Renal cortex interstitium (tissue), 11 donors: ENCODE results near the gene FCMR. TPM values are rescaled to one million over a fixed set of nuclear protein-coding genes. Genes with fewer than 3 reads are reported as not detected.
"Not testable (repeated sequence)": the region's sequence is repeated elsewhere in the genome, so short reads cannot be mapped to it uniquely, and the experiment has no call there.

Source experiments
- DNase-seq, 11 donors: peaks; one replicate each; pipeline ENCODE4 v3.0.0-alpha.2; 2013; ENCODE audit warnings: low read depth in 9 of 11, low spot score in 4 of 11; ENCODE audit errors: extremely low read depth in 1 of 11
- polyA plus RNA-seq, 3 donors: library from polyadenylated mRNA; unstranded; fragments of 120-200 nt; gene quantifications; one replicate each; pipeline ENCODE4 v1.2.1, GENCODE V29; 2013; ENCODE audit not compliant: insufficient read length in 3 of 3

FCMR gene
- polyA plus RNA-seq, 3 donors: 1.6 to 1.8 (median 1.7) TPM

DNA sequence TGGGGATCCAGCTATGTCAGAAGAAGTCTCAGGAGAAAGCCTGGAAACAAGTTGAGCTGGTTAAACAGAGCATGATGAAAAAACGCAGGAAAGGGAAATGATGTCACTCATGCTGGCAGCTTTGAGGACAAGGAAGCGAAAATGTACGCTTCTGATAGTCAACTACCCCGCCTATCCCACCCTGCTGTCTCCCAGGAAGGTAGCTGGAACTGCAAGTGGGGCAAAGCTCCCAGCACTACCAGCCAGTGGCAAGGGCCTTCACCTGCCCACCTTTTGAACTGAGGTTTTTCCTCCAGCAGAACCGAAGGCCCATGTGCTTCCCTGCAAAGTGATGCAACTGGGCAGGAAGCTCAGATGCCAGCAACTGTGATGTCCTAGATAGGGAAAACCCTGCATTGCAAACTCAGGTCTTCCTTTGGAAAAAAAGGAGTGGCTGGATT lies 62.6 kb downstream of the FCMR start:
- DNase-seq: no peak

- no peak for DNase-seq
Measured at GRCh38 chr1:206856674-206857464, 64.9 kb downstream of the FCMR start.

DNA sequence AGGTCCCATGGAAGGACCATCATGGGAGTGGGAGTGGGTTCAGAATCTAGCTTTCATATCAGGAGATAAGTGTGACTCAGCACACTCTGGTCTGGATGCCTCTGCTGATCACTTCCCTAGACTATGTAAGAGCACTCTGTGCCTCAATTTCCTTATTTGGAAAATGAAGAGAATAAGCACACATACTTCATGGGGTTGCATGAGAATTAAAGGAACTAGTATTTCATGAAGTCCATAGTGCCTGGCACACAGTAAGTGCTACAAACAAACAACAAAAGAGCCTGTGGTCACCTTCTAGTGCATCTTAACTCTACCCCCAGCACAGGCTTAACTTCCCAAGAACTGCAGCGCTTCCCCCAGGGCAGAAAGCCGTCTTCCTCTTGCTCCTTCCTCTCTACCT lies 65.9 kb downstream of the FCMR start:
- DNase-seq: no peak

GRCh38 chr1:206854401-206855129 lies 67.2 kb downstream of the FCMR start:
- DNase-seq: no peak

DNA sequence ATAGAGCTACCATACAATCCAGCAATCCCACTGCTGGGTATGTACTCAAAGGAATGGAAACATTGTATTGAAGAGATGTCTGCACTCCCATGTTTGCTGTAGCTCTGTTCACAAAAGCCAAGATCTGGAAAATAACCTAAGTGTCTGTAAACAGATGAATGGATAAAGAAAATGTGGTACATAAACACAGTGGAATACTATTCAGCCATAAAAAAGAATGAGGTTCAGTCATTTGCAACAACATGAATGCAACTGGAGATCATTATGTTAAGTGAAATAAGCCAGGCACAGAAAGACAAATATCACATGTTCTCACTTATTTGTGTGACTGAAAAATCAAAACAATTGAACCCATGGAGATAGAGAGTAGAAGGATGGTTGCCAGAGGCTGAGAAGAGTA lies 68.0 kb downstream of the FCMR start:
- not testable (repeated sequence) for DNase-seq

Other genes with a start within 250 kb of the FCMR start
- gene MAPKAPK2, start 237.0 kb downstream of the FCMR start, polyA plus RNA-seq: 10 to 100 TPM; 73.7 to 86.1 (median 78.5) TPM
- gene IL19, start 151.2 kb downstream of the FCMR start, polyA plus RNA-seq: 1 to 10 TPM in 1 of 3 donors, under 1 TPM in 2; 0.65 to 1.5 (median 0.68) TPM
- under 1 TPM; 0.39 to 0.65 (median 0.40) TPM for gene IL10, start 149.4 kb downstream of the FCMR start, polyA plus RNA-seq
- not detected for gene IL20, start 56.3 kb downstream of the FCMR start, polyA plus RNA-seq
- under 1 TPM; 0.23 to 0.33 (median 0.23) TPM for gene IL24, start 24.5 kb downstream of the FCMR start, polyA plus RNA-seq
- 1 to 10 TPM in 2 of 3 donors, under 1 TPM in 1; 0.85 to 1.9 (median 1.6) TPM for gene PIGR, start 24.5 kb upstream of the FCMR start, polyA plus RNA-seq
- 10 to 100 TPM in 1 of 3 donors, 1 to 10 TPM in 2; 8.1 to 10.5 (median 9.6) TPM for gene FCAMR, start 48.5 kb upstream of the FCMR start, polyA plus RNA-seq
- gene C1orf116, start 110.8 kb upstream of the FCMR start, polyA plus RNA-seq: 10 to 100 TPM; 19.8 to 31.7 (median 21.0) TPM
- 10 to 100 TPM; 12.7 to 16.4 (median 15.8) TPM for gene YOD1, start 129.3 kb upstream of the FCMR start, polyA plus RNA-seq
- 10 to 100 TPM; 15.7 to 28.2 (median 19.7) TPM for gene PFKFB2, start 131.3 kb upstream of the FCMR start, polyA plus RNA-seq
- gene C4BPB, start 166.9 kb upstream of the FCMR start, polyA plus RNA-seq: 1 to 10 TPM in 1 of 3 donors, under 1 TPM in 2; 0.29 to 1.0 (median 0.67) TPM
- gene C4BPA, start 182.3 kb upstream of the FCMR start, polyA plus RNA-seq: under 1 TPM; 0.42 to 0.59 (median 0.43) TPM